Activated T-cell treated with anti-CD3 and anti-CD28 coated beads, Interleukin-2, amount 50 U/mL, for 24 hours (primary cell): Measurements from ENCODE around the gene SGO1.

ENCODE experiments used
- DNase-seq: peaks from one replicate; pipeline ENCODE4 v3.0.0-alpha.2; 2020
- H3K27ac Mint-ChIP-seq: 2 replicates; pipeline ENCODE4 v1.8.0; 2020; ENCODE audit warnings: mild to moderate bottlenecking, mixed read lengths
- H3K27me3 Mint-ChIP-seq: 2 replicates; pipeline ENCODE4 v1.8.0; 2020; ENCODE audit warnings: mixed read lengths
- H3K36me3 Mint-ChIP-seq: 2 replicates; pipeline ENCODE4 v1.8.0; 2020; ENCODE audit warnings: low read depth, mixed read lengths
- H3K4me1 Mint-ChIP-seq: 2 replicates; pipeline ENCODE4 v1.8.0; 2020; ENCODE audit warnings: low read depth, mixed read lengths
- H3K4me3 Mint-ChIP-seq: 2 replicates; pipeline ENCODE4 v1.8.0; 2020; ENCODE audit warnings: mild to moderate bottlenecking, moderate library complexity, mixed read lengths
- H3K9me3 Mint-ChIP-seq: 2 replicates; pipeline ENCODE4 v1.8.0; 2020; ENCODE audit warnings: mixed read lengths

Gene SGO1

DNA sequence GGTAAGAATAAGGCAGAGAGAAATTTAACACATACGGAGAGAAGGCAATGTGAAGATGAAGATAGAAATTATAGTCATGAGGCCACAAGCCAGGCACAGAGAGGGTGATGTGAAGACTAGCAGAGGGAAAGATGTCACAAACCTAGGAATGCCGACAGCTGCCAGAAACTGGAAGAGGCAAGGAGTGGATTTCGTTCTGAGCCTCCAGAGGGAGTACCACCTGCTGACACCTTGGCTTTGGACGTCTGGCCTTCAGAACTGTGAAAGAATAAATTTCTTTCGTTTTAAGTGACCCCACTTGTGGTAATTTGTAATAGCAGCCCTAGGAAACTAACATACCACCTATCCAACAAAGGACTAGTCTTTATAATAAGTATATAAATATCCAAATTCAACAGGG lies 5.0 kb upstream of the SGO1 start:
- no peaks in the 10 kb centered on the region for H3K27me3 Mint-ChIP-seq
- no peaks in the 10 kb centered on the region for H3K36me3 Mint-ChIP-seq
- no peaks in the 10 kb centered on the region for H3K4me1 Mint-ChIP-seq
- H3K4me3 Mint-ChIP-seq = no peak overlapping the region
- H3K9me3 Mint-ChIP-seq = no peaks in the 10 kb centered on the region
- no peak overlapping the region for H3K27ac Mint-ChIP-seq
- DNase-seq = no peak

DNA sequence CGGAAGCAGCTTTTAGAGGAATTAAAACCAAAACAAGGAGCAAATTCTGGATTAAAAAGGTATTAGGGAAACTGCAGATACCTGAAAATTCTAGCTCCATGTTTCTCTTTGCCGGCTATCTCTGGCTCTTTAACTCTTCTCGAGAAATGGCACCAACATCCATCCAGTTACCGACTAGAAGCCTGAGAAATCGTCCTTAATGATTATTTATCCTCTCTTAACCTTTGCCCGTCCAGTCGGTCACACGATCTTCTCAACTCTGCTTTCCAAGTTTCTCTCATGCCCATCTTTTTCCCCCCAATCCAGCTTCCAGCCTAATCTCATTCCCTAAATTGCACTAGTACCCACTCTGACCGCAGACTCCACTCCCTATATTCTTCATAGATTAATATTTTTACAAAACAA lies 596 bp upstream of the SGO1 start:
- Mint-ChIP-seq H3K9me3 (no peaks in the 10 kb centered on the region), H3K4me3 (no peak overlapping the region), H3K4me1 (peaks cover 2% of the 10 kb centered on the region), H3K27ac (no peak overlapping the region), H3K36me3 (peaks cover 20% of the 10 kb centered on the region), H3K27me3 (no peaks in the 10 kb centered on the region)
- no peak for DNase-seq

DNA sequence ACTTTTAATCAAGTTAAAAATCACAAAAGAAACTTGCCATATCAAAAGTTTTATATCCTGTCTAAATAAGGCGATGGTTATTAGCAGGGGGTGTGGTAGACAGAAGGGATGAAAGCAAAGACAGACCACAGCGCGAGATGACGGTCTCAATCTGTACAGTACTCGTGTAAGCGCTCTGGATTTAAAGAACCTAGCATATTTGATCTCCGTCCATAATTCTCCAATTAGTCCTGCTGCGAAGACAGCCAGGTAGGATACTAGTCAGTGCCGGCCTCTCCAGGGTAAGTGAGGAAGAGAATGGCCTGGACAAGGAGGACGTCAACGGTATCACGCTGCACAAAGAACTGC lies 701 bp downstream of the SGO1 start:
- H3K4me3 Mint-ChIP-seq = no peak overlapping the region
- no peak overlapping the region for H3K27ac Mint-ChIP-seq
- no peaks in the 10 kb centered on the region for H3K9me3 Mint-ChIP-seq
- no peak for DNase-seq
- H3K36me3 Mint-ChIP-seq = peaks cover 32% of the 10 kb centered on the region
- H3K4me1 Mint-ChIP-seq = peaks cover 2% of the 10 kb centered on the region
- H3K27me3 Mint-ChIP-seq = no peaks in the 10 kb centered on the region

DNA sequence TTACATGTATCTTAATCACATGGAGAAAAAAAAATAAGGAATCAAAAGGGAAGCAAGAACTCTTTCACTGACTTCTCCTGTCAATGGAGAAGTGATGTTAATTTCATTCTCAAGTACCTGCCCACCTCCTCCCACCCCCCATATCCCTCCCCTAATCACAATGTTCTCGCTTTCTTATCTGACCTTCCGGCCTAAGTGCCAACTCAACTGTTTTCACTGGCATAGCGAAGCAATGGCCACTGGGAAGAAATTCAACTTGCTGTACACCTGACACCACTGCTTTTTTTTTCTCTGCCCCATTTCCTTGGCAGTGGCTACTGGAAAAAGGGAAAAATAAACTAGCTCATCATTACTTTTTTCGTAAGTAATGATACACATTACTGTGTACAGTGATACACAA lies 3.8 kb downstream of the SGO1 start:
- peaks cover 2% of the 10 kb centered on the region for H3K4me1 Mint-ChIP-seq
- DNase-seq = no peak
- H3K36me3 Mint-ChIP-seq = peaks cover 57% of the 10 kb centered on the region
- no peak overlapping the region for H3K4me3 Mint-ChIP-seq
- no peaks in the 10 kb centered on the region for H3K9me3 Mint-ChIP-seq
- H3K27me3 Mint-ChIP-seq = no peaks in the 10 kb centered on the region
- no peak overlapping the region for H3K27ac Mint-ChIP-seq

DNA sequence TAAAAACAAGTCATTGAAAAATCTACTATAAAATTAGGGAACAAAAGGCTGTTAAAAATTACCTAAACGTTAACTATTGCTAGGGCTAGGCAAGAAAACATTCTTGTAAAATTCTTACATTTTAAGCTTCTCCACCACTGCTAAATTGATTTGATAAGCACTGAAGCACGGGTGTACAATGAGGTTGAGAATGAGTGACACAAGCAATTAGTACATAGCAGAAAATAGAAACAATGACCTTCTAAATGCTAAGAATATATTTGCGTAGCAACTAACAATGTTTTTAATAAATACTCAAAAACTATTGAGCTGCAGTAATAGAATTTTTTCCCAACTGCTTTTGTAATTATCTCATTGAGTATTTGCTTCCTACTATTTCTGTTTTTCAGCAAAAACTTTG lies 4.7 kb downstream of the SGO1 start:
- no peaks in the 10 kb centered on the region for H3K27me3 Mint-ChIP-seq
- H3K27ac Mint-ChIP-seq = no peak overlapping the region
- H3K4me3 Mint-ChIP-seq = no peak overlapping the region
- peaks cover 63% of the 10 kb centered on the region for H3K36me3 Mint-ChIP-seq
- H3K9me3 Mint-ChIP-seq = no peaks in the 10 kb centered on the region
- H3K4me1 Mint-ChIP-seq = peaks cover 2% of the 10 kb centered on the region
- DNase-seq = no peak

DNA sequence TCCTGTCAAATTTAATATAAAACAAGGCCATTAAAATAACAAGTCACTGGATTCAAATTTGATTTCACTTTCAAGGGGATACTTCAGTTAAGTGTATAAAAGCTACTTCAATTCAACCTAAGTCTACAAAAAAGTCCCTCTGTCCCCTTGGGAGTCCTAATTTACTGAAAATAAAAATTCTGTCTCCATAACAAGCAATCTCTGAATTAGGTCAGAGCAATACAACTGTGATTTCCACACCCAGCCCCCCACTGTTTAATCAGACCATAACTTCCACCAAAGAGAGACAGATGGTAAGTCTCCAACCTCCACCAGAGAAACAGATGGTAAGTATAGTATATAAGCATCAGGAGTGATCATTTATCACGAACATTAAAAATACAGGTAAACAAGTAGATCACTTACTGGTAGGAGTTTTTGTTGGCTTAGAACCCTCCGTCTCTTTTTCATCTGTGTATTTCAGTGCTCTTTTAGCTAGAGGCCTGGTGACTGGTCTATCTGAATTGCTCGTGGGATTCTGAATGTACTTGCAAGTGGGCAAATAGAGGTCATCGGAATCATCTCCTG lies 12.1 kb downstream of the SGO1 start:
- peaks cover 79% of the 10 kb centered on the region for H3K36me3 Mint-ChIP-seq
- H3K4me3 Mint-ChIP-seq = no peak overlapping the region
- H3K9me3 Mint-ChIP-seq = no peaks in the 10 kb centered on the region
- DNase-seq = no peak
- H3K27ac Mint-ChIP-seq = no peak overlapping the region
- H3K27me3 Mint-ChIP-seq = no peaks in the 10 kb centered on the region
- no peaks in the 10 kb centered on the region for H3K4me1 Mint-ChIP-seq

DNA sequence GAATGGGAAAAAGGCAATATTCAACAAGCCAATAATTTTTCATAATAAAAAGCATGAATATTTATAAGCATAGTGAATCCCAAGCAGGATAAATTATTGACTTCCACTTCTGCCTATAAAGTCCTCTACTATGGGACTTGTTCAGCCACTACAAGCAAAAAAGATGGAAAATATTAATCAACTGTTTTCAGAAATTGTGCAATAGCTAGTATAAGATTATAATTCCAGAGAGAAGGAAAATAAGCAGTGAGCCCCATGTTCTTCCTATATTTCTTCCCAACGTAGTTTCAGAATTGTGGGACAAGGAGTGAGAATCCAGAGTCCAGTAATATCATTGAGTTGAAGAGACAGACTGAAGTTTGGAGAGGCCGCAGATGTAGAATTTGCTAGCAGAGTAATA lies 24.3 kb downstream of the SGO1 start:
- Mint-ChIP-seq H3K4me1 (peaks cover 18% of the 10 kb centered on the region), H3K9me3 (no peaks in the 10 kb centered on the region), H3K27ac (no peak overlapping the region), H3K27me3 (no peaks in the 10 kb centered on the region), H3K36me3 (peaks cover 52% of the 10 kb centered on the region), H3K4me3 (no peak overlapping the region)
- DNase-seq = no peak

DNA sequence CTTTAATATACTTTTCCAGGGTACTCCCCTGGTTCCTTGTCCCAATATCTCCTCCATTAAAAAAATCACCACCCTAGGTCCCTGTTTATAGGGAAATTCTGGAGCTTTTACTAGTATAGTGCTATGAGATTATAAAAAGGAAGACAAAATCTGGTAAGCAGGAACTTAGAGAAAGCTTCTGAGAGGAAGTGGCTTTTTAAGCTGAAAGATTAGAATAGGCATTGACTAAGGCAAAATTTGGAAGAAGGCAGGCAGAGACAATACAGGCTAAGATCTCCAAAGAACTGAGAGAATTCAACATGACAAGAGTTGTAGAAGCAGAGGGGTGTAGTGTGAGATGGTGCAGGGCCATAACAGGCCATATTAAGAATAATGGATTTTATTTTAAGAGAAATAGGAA lies 25.8 kb downstream of the SGO1 start:
- no peak overlapping the region for H3K27ac Mint-ChIP-seq
- H3K27me3 Mint-ChIP-seq = no peaks in the 10 kb centered on the region
- no peaks in the 10 kb centered on the region for H3K9me3 Mint-ChIP-seq
- H3K36me3 Mint-ChIP-seq = peaks cover 60% of the 10 kb centered on the region
- no peak for DNase-seq
- H3K4me1 Mint-ChIP-seq = peaks cover 18% of the 10 kb centered on the region
- H3K4me3 Mint-ChIP-seq = no peak overlapping the region

DNA sequence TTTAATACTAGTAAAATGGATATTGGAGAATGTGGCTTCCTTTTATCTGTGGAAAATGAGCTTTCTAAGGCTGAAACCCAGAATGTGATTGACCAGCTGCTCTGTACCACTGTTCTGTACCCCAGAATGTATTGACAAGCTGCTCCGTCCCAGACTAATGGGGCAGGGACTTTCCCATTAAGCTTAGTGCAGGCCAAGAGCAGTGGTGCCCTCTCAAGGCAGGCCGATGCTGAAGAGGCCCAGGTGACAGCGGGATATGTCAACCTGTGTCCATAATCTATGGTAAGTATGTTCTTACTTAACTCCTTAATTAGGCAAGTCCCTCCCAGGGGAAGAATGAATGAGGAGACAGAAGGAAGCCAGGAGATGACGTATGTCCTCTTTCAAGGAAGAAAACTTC lies 31.1 kb downstream of the SGO1 start:
- Mint-ChIP-seq H3K27ac (no peak overlapping the region), H3K27me3 (no peaks in the 10 kb centered on the region), H3K4me3 (no peak overlapping the region), H3K36me3 (peaks cover 83% of the 10 kb centered on the region), H3K4me1 (peaks cover 4% of the 10 kb centered on the region), H3K9me3 (no peaks in the 10 kb centered on the region)
- DNase-seq = no peak

DNA sequence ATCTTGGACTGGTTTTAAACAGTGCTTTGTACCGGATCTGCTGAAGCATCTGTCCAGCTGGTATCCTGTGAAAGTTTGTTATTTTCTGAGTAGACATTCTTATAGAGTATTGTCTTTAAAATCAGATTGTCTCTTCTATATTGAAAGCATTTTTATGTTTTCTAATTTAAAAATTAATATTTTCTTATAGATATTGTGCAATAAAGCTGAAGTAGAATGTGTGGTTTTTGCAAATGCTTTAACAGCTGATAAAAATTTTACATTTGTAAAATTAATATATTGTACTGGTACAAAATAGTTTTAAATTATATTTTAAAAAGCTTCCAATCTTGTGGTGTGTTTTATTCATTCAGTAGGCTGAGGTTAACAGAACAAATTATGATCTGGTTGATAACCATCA lies 31.9 kb downstream of the SGO1 start:
- Mint-ChIP-seq H3K4me3 (no peak overlapping the region), H3K27me3 (no peaks in the 10 kb centered on the region), H3K9me3 (no peaks in the 10 kb centered on the region), H3K4me1 (no peaks in the 10 kb centered on the region), H3K27ac (no peak overlapping the region), H3K36me3 (peaks cover 83% of the 10 kb centered on the region)
- DNase-seq = no peak

DNA sequence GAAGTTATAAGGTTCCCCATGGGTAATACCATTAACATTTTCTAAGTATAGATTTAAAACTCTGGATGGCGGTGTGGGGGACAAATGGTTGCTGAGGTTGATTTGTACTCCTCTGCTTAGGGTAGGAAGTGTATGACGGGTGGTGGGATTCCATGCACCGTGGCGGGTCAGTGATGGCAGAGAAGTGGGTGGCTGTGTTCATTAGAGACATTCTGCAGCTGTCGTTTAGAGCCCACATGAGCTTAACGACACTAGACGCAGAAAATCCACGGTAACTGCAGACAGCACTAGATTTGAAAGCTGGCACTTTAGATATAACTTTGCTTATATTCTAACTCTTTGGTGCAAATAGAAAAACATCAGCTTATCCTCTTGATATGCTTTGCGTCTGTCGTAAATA lies 37.5 kb downstream of the SGO1 start:
- H3K36me3 Mint-ChIP-seq = peaks cover 73% of the 10 kb centered on the region

DNA sequence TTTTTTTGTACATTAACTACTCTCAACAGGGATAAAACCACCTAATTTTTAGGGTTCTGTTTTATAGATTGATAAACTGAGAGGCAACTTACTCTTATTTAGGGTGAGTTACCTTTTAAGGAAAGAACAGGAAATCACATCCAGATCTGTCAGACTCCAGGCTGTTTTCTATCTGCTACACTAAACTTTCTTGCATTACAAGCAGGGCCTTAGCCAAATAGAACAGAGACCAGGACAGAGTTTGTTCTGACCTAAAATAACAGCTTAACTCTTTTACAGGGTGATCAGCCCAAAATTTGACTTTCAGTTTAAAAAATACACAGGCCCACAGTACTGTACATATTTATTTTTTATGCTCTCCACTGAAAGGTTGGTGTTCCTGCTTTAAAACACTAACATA lies 38.6 kb downstream of the SGO1 start:
- Mint-ChIP-seq H3K27ac (peak overlapping the region; percentile 37), H3K4me1 (no peaks in the 10 kb centered on the region), H3K27me3 (no peaks in the 10 kb centered on the region), H3K9me3 (no peaks in the 10 kb centered on the region), H3K4me3 (no peak overlapping the region), H3K36me3 (peaks cover 77% of the 10 kb centered on the region)
- no peak for DNase-seq

More for the DNA sequence above, 37.5 kb downstream of the SGO1 start:
- Mint-ChIP-seq H3K4me3 (no peak overlapping the region), H3K9me3 (no peaks in the 10 kb centered on the region), H3K4me1 (no peaks in the 10 kb centered on the region), H3K27ac (peak overlapping the region; percentile 4), H3K27me3 (no peaks in the 10 kb centered on the region)
- no peak for DNase-seq

DNA sequence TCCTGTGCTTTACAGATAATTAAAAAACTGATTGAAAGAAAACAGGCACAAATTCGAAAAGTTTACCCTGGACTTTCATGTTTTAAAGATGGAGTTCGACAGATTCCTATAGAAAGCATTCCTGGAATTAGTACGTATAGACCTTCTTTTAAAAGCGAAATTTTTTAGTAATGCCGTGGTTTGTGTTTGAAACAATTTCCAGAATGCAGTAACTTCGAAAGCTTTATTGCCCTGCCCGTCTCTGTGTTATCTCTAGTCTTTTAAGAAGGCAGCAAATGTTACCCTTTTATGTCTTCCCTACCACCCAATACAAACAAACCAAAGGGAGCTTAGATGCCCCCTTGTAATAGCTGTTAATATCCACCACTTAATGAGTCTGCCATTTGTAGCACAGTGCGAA lies 39.7 kb downstream of the SGO1 start:
- Mint-ChIP-seq H3K4me1 (no peaks in the 10 kb centered on the region), H3K9me3 (no peaks in the 10 kb centered on the region), H3K4me3 (no peak overlapping the region), H3K27me3 (no peaks in the 10 kb centered on the region), H3K27ac (no peak overlapping the region), H3K36me3 (peaks cover 78% of the 10 kb centered on the region)
- DNase-seq = no peak

DNA sequence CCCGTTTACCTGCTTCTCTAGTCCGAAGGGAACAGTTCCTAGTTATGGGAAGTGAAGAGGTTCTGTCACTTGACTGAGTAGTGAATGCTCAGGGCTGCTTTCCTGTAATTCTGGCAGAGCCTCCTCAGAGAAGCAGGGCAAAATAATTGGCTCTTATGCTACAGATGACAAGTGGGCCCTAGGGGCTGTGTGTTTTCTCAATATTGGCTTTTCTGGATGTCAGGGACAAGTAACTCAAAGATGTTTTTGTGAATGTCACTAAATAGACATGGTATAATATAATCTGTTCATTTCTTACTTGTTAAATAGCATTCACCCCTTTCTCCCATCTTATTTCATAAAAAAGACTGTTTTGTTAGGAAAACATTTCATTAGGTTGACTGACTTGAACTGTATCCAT lies 40.1 kb downstream of the SGO1 start:
- H3K9me3 Mint-ChIP-seq = no peaks in the 10 kb centered on the region
- H3K4me1 Mint-ChIP-seq = no peaks in the 10 kb centered on the region
- DNase-seq = no peak
- no peaks in the 10 kb centered on the region for H3K27me3 Mint-ChIP-seq
- H3K27ac Mint-ChIP-seq = no peak overlapping the region
- peaks cover 77% of the 10 kb centered on the region for H3K36me3 Mint-ChIP-seq
- no peak overlapping the region for H3K4me3 Mint-ChIP-seq

DNA sequence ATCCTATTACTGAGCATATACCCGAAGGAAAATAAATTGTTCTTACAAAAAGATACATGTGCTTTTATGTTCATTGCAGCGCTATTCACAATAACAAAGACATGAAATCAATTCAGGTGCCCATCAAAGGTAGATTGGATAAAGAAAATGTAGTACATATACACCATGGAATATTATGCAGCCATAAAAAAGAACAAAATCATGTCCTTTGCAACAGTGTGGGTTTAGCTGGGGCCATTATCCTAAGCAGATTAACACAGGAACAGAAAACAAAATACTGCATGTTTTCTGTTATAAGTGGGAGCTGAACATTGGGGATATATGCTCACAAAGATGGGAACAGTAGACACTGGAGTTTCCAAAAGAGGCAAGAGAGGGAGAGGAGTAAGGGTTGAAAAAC lies 42.5 kb downstream of the SGO1 start:
- Mint-ChIP-seq H3K36me3 (peaks cover 76% of the 10 kb centered on the region), H3K27ac (no peak overlapping the region), H3K4me3 (no peak overlapping the region), H3K9me3 (no peaks in the 10 kb centered on the region), H3K4me1 (no peaks in the 10 kb centered on the region), H3K27me3 (no peaks in the 10 kb centered on the region)
- DNase-seq = no peak

DNA sequence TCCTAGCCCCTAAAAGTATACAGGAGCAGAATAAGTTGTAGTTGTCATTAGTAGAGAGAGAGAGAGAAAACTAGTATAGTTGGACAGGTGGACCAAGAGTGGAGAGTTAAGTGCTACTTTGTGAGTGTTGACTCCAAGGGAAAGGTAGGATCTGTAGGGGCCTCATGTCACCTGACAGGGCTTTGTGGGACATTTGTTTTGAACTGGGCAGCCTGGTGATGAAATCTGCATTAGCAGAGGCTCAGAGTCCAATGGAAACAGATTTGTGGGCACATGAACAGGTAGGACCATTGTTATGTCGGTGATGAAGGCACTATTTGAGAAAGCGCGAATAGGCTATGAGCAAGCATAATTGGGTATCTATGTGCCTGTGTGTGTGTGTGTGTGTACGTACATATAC lies 43.5 kb downstream of the SGO1 start:
- no peaks in the 10 kb centered on the region for H3K9me3 Mint-ChIP-seq
- peaks cover 69% of the 10 kb centered on the region for H3K36me3 Mint-ChIP-seq
- H3K4me1 Mint-ChIP-seq = no peaks in the 10 kb centered on the region
- H3K4me3 Mint-ChIP-seq = no peak overlapping the region
- no peaks in the 10 kb centered on the region for H3K27me3 Mint-ChIP-seq
- no peak overlapping the region for H3K27ac Mint-ChIP-seq
- DNase-seq = no peak
